Activated CD4-positive, alpha-beta T cell treated with anti-CD3 and anti-CD28 coated beads, Interleukin-2, amount 50 U/mL, for 1 hour (primary cell): ENCODE results near the gene RAB7A.
"Not testable (repeated sequence)": the region's sequence is repeated elsewhere in the genome, so short reads cannot be mapped to it uniquely, and the experiment has no call there.

Source experiments
- DNase-seq: peaks from one replicate; pipeline ENCODE4 v3.0.0-alpha.2; 2020

The RAB7A gene

DNA sequence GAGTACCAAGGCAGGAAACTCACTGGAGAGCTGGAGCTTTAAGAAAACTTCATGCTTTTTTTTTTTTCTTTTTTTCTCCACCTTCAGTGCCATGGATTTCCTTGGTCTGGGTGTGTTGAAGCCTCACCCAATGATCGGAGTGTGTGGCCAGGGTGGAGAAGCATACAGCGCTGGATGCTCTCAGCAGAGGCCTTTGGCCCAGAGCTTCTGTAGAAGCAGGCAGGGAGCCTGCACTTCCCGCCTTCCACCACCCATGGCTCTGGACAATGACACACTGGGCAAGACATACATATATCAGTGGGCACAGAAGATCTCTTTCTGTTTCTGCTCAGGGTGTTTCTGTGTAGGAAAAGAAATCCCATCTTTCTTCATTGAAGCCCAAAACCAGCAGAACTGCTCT, 97.6 kb downstream of the RAB7A start:
- no peak for DNase-seq

DNA sequence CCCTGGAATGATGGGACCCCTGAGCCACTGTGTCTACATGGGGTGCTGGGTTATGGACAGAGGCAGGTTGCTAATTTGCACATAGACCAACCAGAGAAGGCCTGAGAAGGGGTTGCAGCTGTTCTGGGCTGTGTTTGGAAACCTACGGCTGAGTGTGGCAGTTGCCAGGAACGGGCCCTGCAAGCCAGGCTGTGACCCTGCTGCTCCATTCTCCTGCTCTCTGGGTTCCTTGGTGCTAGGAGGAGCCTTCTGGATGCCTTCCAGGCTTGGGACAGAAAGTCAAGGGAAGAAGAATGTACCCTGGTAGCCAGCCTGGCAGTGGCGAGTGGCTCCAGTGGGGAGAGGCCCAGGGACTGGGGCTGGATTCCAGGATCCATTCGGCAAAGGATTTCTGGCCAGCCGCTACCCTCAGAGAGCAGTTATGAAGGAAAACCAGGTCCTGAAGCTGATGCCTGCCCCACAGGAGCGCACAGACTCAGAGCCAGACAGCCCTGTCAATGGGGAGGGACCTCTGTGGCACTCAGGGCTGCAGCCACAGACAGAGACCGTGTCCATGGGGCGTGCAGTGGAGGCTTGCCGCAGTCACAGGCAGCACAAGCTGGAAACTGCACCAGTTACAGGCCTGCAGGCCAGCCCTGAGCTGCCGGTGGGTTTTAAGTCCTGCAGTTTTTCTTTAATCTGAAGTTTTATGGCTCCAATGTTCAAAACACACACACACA, 98.3 kb downstream of the RAB7A start:
- no peak for DNase-seq

DNA sequence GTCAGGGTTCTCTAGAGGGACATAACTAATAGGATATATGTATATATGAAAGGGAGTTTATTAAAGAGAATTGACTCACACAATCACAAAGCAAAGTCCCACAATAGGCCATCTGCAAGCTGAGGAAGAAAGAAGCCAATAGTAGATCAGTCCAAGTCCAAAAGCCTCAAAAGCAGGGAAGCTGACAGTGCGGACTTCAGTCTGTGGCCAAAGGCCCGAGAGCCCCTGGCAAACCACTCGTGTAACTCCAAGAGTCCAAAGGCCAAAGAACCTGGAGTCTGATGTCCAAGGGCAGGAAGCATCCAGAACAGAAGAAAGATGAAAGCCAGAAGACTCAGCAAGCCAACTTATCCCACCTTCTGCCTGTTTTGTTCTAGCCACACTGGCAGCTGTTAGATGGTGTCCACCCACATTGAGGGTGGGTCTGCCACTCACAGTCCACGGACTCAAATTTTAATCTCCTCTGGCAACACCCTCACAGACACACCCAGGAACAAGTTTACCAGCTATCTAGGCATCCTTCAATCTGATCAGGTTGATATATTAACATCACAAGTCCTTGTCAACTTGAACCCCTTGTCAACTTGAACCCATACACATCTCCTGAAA, 99.2 kb downstream of the RAB7A start:
- no peak for DNase-seq

DNA sequence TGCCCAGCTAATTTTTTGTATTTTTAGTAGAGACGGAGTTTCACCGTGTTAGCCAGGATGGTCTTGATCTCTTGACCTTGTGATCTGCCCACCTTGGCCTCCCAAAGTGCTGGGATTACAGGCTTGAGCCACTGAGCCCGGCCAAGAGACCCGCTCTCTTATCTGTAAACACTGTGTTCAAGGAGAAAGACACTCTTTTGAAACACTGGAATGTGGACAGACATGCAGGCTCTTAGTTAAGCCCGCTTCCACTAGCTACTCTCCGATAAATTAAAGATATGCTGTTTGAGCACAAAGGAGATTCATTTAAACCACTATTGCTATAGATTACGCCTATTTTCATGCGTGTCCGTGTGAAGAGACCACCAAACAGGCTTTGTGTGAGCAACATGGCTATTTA, 103.1 kb downstream of the RAB7A start:
- not testable (repeated sequence) for DNase-seq

GRCh38 chr3:128829925-128830625, 104.1 kb downstream of the RAB7A start:
- DNase-seq, result not testable (repeated sequence)

DNA sequence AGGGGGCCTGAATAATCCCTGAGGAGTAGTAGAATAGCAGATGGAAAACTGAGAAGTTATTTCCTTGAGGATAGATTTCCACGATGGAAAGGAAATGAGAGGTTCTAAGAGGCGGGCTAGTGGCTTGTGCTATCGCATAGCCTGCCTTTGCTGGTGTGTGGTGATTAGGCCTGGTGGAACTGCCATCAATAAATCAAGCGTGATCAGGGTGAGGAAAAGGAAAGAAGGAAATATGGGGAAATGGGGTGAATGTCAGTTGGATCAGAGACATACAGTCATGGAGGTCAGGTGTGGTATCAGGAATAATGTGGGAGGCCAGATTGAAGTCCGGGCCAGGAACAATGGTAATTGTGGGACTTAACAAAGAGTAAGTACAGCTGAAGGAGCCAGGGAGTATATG, 104.8 kb downstream of the RAB7A start:
- DNase-seq, result not testable (repeated sequence)

DNA sequence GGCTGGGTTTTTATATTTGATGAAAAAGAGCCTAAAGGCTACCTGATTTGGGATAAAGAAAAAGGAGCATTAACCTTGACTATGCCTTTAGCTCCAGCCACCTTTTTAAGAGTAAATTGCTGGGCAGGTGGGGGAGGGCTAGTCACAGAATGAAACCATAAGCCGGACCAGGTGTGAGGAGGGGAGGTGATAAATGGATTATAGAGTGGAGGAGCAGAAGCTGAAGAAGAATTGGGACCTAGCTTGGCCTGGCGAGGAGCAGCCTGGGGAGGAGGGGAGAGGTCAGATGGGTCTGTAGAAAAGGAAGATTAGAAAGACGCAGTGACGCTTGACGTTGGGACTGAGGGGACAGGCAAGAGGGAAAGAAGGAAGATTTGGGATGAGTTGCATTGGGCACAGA, 107.0 kb downstream of the RAB7A start:
- DNase-seq, result not testable (repeated sequence)

GRCh38 chr3:128835096-128835495, 109.1 kb downstream of the RAB7A start:
- DNase-seq, result no peak

- DNase-seq, result no peak
These were observed 116.2 kb downstream of the RAB7A start for GRCh38 chr3:128841926-128842920.

DNA sequence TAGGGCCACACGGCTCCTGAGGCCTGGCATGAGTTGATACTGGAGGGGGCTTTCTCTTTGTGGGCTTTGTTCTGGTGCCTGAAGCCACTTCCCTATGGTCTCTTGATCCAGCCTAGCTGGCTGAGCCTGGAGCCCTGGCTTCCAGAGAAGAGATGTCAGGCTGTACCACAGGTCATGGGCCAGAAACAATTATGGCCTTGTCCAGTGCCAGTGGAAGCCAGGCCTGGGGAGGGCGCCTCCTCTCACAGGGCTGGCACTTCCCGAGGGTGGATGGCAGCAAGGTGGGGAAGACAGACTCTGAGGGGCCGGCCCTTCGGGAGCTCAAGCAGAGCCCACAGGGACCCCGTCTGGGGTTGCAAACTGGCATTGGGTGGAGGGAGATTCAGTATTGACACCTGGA, 118.5 kb downstream of the RAB7A start:
- no peak for DNase-seq

GRCh38 chr3:128845119-128845777, 119.3 kb downstream of the RAB7A start:
- DNase-seq, result no peak

DNA sequence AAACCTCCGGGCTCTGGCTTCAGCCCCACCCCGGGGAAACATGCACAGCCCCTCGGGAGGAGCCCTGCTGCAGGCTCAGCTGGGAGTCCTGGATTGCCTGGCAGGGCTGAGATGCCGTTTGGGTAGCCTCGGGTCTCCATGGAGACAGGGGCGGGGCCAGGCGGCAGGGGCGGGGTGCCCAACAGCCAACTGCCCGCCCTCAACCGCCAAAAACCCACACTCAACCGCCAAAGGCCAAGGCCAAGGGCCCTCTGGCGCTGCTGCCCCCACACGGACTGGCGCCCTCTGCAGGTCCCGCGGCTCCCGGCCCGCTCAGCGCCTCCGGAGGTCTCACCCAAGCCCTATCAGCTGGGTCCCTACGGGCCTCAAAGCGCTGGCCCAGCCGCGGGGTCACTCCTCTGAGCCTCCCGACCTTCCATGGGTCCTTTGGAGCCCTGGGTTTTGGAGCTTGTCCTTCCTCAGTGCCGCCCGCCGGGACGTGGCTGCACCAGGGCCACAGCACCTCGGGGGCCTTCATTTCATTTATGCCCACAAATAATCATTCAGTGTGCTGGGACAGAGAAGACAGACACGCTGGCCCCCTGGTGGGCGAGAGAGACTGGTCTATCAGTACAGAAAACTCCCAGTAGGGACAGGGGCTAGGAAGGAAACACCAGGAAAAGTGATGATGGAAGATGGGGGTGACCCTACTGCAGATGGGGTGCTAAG, 119.9 kb downstream of the RAB7A start:
- DNase-seq, result peak; percentile 79

DNA sequence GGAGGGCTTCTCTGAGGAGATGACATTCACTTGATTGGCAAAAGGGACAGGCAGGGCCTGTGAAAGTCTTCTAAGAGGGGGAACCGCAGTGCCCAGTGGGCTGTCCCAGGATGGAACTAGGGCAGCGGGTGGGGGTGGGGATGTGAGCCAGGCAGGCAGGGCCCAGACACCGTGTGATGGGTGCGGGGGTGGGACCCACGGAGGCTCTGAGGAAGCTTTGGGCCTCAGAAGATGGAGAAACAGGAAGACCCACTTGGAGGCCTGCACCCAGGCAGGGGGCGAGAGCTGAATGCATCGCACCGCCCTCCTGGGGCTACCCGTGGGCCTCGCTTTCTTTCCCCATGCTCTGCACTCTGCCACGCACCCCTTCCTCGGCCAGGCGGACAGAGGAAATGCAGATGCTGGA, 120.5 kb downstream of the RAB7A start:
- peak; percentile 8 for DNase-seq

DNA sequence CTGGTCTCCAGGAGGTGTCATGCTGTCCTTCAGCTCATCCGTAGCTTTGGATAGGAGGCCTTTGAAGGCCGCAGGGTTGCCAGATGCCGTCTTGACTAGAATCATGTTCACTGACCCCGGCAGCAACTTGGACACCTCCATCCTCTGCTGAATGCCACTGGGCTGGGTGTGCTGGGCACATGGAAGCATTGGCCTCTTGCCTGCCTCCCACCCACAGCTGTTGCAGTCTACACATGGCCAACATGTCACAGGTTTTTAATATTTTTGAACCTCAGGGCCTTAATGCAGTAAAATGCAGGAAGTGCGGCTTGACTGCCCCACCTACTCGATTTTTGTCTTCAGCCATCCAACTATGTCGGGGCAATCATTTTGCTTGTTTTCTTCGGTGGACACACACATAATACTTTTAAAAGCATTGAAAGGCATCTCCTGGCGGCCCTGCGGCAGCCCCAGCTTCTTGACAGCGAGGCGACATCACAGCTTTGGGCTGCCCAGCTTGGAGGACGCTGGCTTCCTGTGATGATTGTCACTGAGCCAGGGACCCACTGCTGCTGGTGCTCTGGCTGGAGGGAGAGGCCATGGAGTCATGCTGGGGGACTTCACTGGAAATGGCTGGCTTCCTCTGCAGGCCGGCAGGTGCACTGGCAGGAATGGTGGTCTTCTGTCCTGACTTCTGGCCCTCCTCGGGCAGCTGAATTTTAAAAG, 121.8 kb downstream of the RAB7A start:
- DNase-seq, result no peak

- no peak for DNase-seq
These were observed 123.0 kb downstream of the RAB7A start for GRCh38 chr3:128848936-128849335.

GRCh38 chr3:128849911-128850455, 124.0 kb downstream of the RAB7A start:
- no peak for DNase-seq

DNA sequence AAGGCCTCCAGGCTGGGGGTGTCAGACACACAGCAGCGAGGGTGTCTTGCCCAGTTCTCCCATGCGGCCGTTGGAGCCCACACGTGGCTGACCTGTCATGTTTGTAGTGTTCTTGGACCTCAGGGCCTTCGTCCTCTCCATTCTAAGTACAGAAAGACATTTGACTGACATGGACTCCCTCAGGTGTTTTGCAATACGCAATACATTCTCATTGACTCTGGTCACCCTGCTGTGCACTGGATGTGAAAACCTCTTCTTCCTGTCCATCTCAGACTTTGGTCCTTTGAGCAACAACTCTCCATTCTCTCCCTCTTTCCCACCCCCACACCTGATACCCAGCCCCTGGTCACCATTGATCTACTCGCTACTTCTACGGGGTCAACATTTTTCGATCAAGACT, 124.6 kb downstream of the RAB7A start:
- no peak for DNase-seq

DNA sequence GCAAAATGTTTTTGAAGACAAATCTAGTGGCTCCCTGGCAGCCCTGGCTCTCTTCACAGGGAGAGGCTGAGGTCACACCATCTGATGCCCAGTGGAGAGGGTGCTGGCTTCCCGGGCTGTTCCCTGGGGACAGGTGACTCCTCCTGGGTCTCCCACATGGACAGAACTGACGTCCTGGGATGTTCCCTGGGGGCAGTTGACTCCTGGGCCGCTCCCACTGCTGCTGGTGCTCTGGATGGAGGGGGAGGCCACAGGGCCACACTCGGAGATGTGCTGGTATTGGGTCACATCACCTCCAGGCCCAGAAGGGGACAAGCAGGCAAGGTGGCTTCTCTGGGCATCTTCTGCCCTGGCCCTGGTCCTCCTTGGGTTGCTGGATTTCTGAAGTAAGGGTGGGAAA, 125.6 kb downstream of the RAB7A start:
- DNase-seq, result no peak

DNA sequence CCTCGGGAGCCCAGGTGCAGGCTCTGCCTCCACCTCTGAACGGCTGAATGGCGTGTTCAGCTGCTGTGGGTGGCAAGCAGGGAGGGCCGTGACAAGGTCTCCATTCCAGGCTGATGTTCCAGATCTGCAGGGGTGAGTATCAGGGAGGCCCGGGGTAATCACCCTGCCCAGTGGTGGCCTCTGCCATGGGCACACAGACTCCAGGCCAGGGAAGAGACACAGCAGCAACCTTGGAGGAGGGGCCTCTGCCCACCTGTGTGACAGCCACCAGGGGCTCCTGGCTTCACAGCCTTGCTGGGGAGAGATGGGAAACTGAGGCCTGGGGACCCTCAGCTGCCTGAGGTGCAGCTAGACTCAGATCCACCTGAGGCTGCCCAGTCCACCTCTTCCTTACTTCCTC, 127.8 kb downstream of the RAB7A start:
- no peak for DNase-seq

DNA sequence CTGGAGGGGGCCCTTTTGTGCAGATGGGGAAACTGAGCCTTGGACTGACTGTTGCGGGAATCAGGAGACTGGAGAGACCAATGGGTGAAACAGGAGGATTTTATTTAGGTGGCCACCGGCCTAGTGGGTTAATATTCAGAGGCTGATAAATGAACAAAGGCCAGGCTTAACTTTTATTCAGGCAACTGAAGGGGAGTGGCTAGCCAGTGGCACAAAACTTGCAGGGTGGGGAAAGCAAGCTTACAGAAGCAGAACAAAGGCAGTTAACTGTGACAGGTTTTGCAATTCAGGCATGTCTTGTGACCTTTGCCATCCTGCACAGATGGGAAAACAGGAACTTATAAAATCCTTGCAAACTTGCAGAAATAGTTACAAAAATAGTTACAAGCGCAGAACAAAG, 128.5 kb downstream of the RAB7A start:
- no peak for DNase-seq

GRCh38 chr3:128855569-128855968, 129.6 kb downstream of the RAB7A start:
- no peak for DNase-seq
